Glutamatergic neuron (in vitro differentiated cells): ENCODE results near the gene CPM. TPM values are rescaled to one million over a fixed set of nuclear protein-coding genes. Genes with fewer than 3 reads are reported as not detected.

Source experiments
- DNase-seq: peaks from one replicate; pipeline ENCODE4 v3.0.0; 2022
- H3K27ac Mint-ChIP-seq: one replicate; pipeline ENCODE4 v1.8.0; 2020; ENCODE audit warnings: mild to moderate bottlenecking, mixed read lengths, inconsistent platforms; ENCODE audit not compliant: unreplicated experiment
- H3K27me3 Mint-ChIP-seq: one replicate; pipeline ENCODE4 v1.8.0; 2020; ENCODE audit warnings: mild to moderate bottlenecking, moderate library complexity, mixed read lengths, inconsistent platforms; ENCODE audit not compliant: unreplicated experiment
- H3K36me3 Mint-ChIP-seq: one replicate; pipeline ENCODE4 v1.8.0; 2020; ENCODE audit warnings: mild to moderate bottlenecking, mixed read lengths, inconsistent platforms; ENCODE audit not compliant: unreplicated experiment
- H3K4me1 Mint-ChIP-seq: one replicate; pipeline ENCODE4 v1.8.0; 2020; ENCODE audit warnings: mild to moderate bottlenecking, low read depth, mixed read lengths, inconsistent platforms; ENCODE audit not compliant: unreplicated experiment
- H3K4me3 Mint-ChIP-seq: one replicate; pipeline ENCODE4 v1.8.0; 2020; ENCODE audit warnings: mild to moderate bottlenecking, mixed read lengths, inconsistent platforms; ENCODE audit not compliant: unreplicated experiment
- H3K9me3 Mint-ChIP-seq: one replicate; pipeline ENCODE4 v1.8.0; 2020; ENCODE audit warnings: mild to moderate bottlenecking, moderate library complexity, mixed read lengths, inconsistent platforms; ENCODE audit not compliant: unreplicated experiment
- total RNA-seq: library from RNA; stranded (reverse); fragmentation: NEBNext Ultra II Directional; extraction: Animal tissue kit (Norgen Biotek cat#: 25700); gene quantifications from one replicate; pipeline ENCODE4 v1.2.1, GENCODE V29; 2021; ENCODE audit not compliant: unreplicated experiment
- TF ChIP-seq, protein P1 (sequence below): fragments of 200-600 bp; sonication (generic); IDR thresholded peaks from one replicate; pipeline ENCODE4 v1.5.0; 2021; ENCODE audit not compliant: partially characterized antibody, unreplicated experiment

The CPM gene
- total RNA-seq, 1 donor from 2014 or later: not detected

DNA sequence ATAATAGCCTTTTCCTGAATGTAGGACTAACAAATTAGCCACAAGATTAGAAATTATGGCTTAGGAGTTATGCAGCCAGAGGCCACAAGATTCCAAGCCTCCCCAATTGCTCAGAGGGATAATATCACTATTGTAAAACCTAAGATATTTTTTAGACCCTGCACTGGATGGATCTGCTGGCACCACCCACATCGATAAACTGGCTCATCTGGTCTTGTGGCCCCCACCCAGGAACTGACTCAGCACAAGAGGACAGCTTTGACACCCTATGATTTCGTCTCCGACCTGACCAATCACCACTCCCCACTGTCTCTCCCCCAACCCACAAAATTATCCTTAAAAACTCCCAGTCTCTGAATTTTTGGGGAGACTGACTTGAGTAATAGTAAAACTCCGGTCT, 54.7 kb downstream of the CPM start:
- Mint-ChIP-seq H3K4me3 (no peak overlapping the region), H3K36me3 (no peaks in the 10 kb centered on the region), H3K27me3 (no peaks in the 10 kb centered on the region), H3K9me3 (no peaks in the 10 kb centered on the region), H3K4me1 (no peaks in the 10 kb centered on the region), H3K27ac (no peak overlapping the region)
- no peak for DNase-seq
- TF ChIP-seq, protein P1, sequence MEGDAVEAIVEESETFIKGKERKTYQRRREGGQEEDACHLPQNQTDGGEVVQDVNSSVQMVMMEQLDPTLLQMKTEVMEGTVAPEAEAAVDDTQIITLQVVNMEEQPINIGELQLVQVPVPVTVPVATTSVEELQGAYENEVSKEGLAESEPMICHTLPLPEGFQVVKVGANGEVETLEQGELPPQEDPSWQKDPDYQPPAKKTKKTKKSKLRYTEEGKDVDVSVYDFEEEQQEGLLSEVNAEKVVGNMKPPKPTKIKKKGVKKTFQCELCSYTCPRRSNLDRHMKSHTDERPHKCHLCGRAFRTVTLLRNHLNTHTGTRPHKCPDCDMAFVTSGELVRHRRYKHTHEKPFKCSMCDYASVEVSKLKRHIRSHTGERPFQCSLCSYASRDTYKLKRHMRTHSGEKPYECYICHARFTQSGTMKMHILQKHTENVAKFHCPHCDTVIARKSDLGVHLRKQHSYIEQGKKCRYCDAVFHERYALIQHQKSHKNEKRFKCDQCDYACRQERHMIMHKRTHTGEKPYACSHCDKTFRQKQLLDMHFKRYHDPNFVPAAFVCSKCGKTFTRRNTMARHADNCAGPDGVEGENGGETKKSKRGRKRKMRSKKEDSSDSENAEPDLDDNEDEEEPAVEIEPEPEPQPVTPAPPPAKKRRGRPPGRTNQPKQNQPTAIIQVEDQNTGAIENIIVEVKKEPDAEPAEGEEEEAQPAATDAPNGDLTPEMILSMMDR: no peak

DNA sequence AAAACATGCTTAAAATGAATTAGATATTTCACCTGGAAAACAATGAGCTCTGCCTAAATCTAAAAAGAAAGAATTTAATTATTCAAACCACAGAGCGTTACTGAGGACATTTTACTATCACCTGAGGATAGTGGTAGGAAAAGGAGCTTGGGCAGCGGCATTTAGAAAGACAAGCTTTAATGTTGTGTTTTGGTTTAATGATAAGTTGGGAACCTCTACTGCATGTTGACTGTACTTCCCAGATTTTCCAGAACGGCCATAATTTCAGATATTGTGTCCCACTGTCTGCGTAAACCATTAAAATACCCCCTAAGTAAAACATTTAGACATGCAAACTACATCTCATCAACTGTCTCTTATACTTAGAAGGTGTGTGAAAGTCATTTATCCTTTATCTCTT, 55.4 kb downstream of the CPM start:
- H3K27me3 Mint-ChIP-seq: no peaks in the 10 kb centered on the region

DNA sequence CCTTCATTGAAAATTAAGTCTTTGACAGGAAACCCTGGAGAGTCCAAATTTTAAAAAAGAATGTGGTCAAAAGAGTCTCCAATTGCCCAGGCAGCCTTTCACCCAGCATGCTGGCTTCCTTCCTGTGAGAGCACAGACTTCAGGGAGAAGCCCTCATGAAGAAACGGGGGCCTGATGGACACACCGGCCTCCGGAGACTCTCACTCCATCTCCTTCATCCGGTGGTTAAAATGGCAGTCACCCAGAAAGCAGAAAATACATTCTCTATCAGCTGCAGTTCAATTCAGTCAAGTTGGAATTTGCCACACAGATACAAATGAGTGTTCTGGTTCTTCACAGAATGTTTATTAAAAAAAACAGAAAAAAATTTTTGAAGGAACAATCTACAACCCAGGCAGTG, 56.5 kb downstream of the CPM start:
- Mint-ChIP-seq H3K27ac (no peak overlapping the region), H3K4me3 (no peak overlapping the region), H3K27me3 (peaks cover 1% of the 10 kb centered on the region), H3K9me3 (no peaks in the 10 kb centered on the region), H3K36me3 (no peaks in the 10 kb centered on the region), H3K4me1 (no peaks in the 10 kb centered on the region)
- TF ChIP-seq, protein P1: no peak
- DNase-seq: no peak

More for the DNA sequence above, 55.4 kb downstream of the CPM start:
- TF ChIP-seq, protein P1: no peak
- H3K27ac Mint-ChIP-seq: no peak overlapping the region
- no peaks in the 10 kb centered on the region for H3K4me1 Mint-ChIP-seq
- no peak for DNase-seq
- H3K36me3 Mint-ChIP-seq: no peaks in the 10 kb centered on the region
- no peaks in the 10 kb centered on the region for H3K9me3 Mint-ChIP-seq
- H3K4me3 Mint-ChIP-seq: no peak overlapping the region

DNA sequence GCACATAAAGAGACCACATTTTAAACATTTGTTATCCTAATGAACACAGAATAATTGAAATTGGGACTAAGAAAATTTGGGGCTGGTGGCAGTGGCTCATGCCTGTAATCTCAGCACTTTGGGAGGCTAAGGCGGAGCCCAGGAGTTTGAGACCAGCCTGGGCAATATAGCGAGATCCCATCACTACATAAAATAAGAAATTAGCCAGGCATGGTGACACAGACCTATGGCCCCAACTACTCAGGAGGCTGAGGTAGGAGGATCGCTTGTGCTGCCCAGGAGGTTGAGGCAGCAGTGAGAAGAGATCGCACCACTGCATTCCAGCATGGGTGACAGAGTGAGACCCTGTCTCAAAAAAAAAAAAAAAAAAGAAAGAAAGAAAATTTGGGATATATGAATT, 59.7 kb downstream of the CPM start:
- no peak for DNase-seq
- Mint-ChIP-seq H3K36me3 (no peaks in the 10 kb centered on the region), H3K9me3 (no peaks in the 10 kb centered on the region), H3K4me3 (no peak overlapping the region), H3K27me3 (peaks cover 5% of the 10 kb centered on the region), H3K4me1 (peaks cover 6% of the 10 kb centered on the region), H3K27ac (no peak overlapping the region)
- TF ChIP-seq, protein P1: no peak

DNA sequence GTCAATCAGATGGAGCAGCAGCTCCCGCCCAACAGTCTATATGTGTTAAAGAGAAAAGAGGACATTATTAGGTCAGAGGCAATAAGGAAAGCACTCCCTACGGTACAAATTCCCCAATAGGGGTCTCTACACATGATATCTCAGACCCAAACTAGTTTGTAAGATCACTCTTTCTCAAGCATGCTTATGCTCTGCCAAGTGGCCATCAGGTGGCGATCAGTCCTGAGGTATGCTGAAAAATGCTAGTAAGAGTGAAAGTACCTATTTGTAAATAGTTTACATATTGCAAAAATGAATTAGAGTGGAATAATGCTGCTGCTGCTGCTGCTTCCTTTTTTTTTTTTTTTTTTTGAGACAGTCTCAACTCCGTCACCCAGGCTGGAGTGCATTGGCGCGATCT, 61.0 kb downstream of the CPM start:
- Mint-ChIP-seq H3K27me3 (peaks cover 5% of the 10 kb centered on the region), H3K4me3 (no peak overlapping the region), H3K36me3 (no peaks in the 10 kb centered on the region), H3K4me1 (peaks cover 6% of the 10 kb centered on the region), H3K27ac (no peak overlapping the region), H3K9me3 (no peaks in the 10 kb centered on the region)
- DNase-seq: no peak
- TF ChIP-seq, protein P1: no peak
